A549 (cell line): ENCODE results near the gene PLPPR1.

ENCODE experiments used
- EP300 ChIP-seq, 2 experiments: fragments of >200 bp; sonication (Bioruptor Twin); formaldehyde crosslinking; IDR thresholded peaks; 2 replicates in 1 of 2; 3 replicates in 1 of 2; pipeline ENCODE4 v1.6.1; 2016 to 2017
- RCOR1 ChIP-seq: fragments of 150-350 bp; IDR thresholded peaks from 2 replicates; pipeline ENCODE4 v1.6.1; 2014; ENCODE audit warnings: antibody characterized with exemption, low read length, low read depth
- TF ChIP-seq, protein P1 (sequence below): fragments of >200 bp; sonication (Bioruptor Twin); formaldehyde crosslinking; IDR thresholded peaks from 3 replicates; pipeline ENCODE4 v1.5.1; 2016

DNA sequence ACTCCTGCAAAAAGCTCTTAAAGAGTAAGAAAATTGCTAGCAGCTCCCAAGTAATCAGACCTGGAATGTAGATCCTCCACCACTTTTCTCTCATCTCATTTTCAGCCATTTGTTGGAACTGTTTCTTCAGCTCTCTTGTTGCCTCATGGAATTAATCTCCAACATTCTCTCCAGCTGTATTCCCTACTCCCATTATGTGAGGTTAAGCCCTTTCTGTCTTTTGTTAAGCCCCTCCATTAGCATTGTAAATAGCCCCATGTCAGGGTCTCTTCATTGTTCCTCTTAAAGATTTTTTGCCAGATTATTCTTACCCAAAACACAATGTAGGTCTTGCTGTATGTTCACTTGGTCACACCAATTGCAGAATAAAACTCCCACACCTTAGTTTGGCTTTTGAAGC lies 119.8 kb downstream of the PLPPR1 start:
- TF ChIP-seq, protein P1, sequence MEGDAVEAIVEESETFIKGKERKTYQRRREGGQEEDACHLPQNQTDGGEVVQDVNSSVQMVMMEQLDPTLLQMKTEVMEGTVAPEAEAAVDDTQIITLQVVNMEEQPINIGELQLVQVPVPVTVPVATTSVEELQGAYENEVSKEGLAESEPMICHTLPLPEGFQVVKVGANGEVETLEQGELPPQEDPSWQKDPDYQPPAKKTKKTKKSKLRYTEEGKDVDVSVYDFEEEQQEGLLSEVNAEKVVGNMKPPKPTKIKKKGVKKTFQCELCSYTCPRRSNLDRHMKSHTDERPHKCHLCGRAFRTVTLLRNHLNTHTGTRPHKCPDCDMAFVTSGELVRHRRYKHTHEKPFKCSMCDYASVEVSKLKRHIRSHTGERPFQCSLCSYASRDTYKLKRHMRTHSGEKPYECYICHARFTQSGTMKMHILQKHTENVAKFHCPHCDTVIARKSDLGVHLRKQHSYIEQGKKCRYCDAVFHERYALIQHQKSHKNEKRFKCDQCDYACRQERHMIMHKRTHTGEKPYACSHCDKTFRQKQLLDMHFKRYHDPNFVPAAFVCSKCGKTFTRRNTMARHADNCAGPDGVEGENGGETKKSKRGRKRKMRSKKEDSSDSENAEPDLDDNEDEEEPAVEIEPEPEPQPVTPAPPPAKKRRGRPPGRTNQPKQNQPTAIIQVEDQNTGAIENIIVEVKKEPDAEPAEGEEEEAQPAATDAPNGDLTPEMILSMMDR = no peak
- no peak for TF ChIP-seq RCOR1
- TF ChIP-seq EP300 (IDR thresholded peaks at IDR 0.05) = no peak
